Esophagus squamous epithelium (tissue), 4 donors: ENCODE data around the gene HGD.

Source experiments
- POLR2A ChIP-seq, 4 donors: fragments of 450-650 bp; IDR thresholded peaks; one replicate each; pipeline ENCODE4 v1.6.1; 2017; ENCODE audit warnings: antibody characterized with exemption in 4 of 4, mild to moderate bottlenecking in 4 of 4, moderate library complexity in 3 of 4
- TF ChIP-seq, protein P1 (sequence below), 6 experiments: fragments of 450-650 bp in 4 of 6; fragments of 200-600 bp in 2 of 6; sonication (generic) in 2 of 6; IDR thresholded peaks; one replicate each; pipeline ENCODE4 v1.5.1; 2016 to 2019; ENCODE audit warnings: antibody characterized with exemption in 6 of 6, mild to moderate bottlenecking in 4 of 6, moderate library complexity in 4 of 6

DNA sequence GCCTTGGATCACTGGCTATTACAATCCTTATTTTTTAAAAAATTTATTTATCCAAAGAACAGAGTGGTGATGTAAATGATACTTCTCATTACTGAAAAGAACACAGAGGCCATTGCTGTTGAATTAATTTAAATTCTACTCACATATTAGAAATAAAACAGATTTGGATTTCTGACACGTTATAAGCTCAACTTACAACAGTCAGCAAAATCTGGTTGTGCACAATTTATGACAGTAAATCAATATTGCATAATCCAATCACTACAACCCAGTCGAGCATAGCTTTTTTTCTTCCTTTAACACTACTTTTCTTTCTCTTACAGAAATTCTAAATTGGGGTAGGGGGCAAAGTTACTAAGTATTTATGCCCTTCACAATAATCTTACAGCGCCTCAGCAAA, 17.3 kb upstream of the HGD start:
- TF ChIP-seq, protein P1, sequence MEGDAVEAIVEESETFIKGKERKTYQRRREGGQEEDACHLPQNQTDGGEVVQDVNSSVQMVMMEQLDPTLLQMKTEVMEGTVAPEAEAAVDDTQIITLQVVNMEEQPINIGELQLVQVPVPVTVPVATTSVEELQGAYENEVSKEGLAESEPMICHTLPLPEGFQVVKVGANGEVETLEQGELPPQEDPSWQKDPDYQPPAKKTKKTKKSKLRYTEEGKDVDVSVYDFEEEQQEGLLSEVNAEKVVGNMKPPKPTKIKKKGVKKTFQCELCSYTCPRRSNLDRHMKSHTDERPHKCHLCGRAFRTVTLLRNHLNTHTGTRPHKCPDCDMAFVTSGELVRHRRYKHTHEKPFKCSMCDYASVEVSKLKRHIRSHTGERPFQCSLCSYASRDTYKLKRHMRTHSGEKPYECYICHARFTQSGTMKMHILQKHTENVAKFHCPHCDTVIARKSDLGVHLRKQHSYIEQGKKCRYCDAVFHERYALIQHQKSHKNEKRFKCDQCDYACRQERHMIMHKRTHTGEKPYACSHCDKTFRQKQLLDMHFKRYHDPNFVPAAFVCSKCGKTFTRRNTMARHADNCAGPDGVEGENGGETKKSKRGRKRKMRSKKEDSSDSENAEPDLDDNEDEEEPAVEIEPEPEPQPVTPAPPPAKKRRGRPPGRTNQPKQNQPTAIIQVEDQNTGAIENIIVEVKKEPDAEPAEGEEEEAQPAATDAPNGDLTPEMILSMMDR (IDR thresholded peaks at IDR 0.05): no peak
- TF ChIP-seq POLR2A (IDR thresholded peaks at IDR 0.05): no peak
